WTC11 (cell line): ENCODE data around the gene STOX2. TPM values are rescaled to one million over a fixed set of nuclear protein-coding genes. Genes with fewer than 3 reads are reported as not detected.

Experiments
- ATAC-seq: fragments of 200-7000 bp; cut with Tn5 transposase; 2 replicates; pipeline ENCODE4 v1.10.0; 2021; ENCODE audit warnings: mild to moderate bottlenecking, moderate library complexity
- CTCF ChIA-PET: fragments of 300-600 bp; sonication (Branson Sonifier 250); formaldehyde crosslinking; loops from one replicate; lab custom pipeline; 2021; ENCODE audit warnings: antibody characterized with exemption; lab: Charles Lee
- POLR2A ChIA-PET: fragments of 350-600 bp; sonication (Branson Sonifier 250); formaldehyde crosslinking; loops from one replicate; lab custom pipeline; 2021; ENCODE audit warnings: antibody characterized with exemption; lab: Charles Lee
- DNase-seq: peaks from one replicate; pipeline ENCODE4 v3.0.0; 2021; ENCODE audit warnings: low spot score
- H3K27ac Mint-ChIP-seq: 2 replicates; pipeline ENCODE4 v1.8.0; 2021; ENCODE audit warnings: mixed read lengths
- H3K27me3 Mint-ChIP-seq: 2 replicates; pipeline ENCODE4 v1.8.0; 2021; ENCODE audit warnings: low read depth, mild to moderate bottlenecking, moderate library complexity, mixed read lengths
- H3K36me3 Mint-ChIP-seq: 2 replicates; pipeline ENCODE4 v1.8.0; 2021; ENCODE audit warnings: mixed read lengths
- H3K4me1 Mint-ChIP-seq: 2 replicates; pipeline ENCODE4 v1.8.0; 2022; ENCODE audit warnings: mixed read lengths
- H3K4me3 Mint-ChIP-seq: 2 replicates; pipeline ENCODE4 v1.8.0; 2021; ENCODE audit warnings: mild to moderate bottlenecking, moderate library complexity, mixed read lengths
- H3K9me3 Mint-ChIP-seq: 2 replicates; pipeline ENCODE4 v1.8.0; 2021; ENCODE audit warnings: mixed read lengths
- ATF1 ChIP-seq: sonication (generic); formaldehyde crosslinking; IDR thresholded peaks from 2 replicates; pipeline ENCODE4 v1.8.1; 2023; ENCODE audit warnings: mild to moderate bottlenecking, moderate library complexity, missing genetic modification reagents
- CBFB ChIP-seq: sonication (generic); formaldehyde crosslinking; IDR thresholded peaks from 2 replicates; pipeline ENCODE4 v1.8.1; 2022; ENCODE audit warnings: mild to moderate bottlenecking, low read depth, missing genetic modification reagents
- CTCF ChIP-seq: fragments of 200-600 bp; IDR thresholded peaks from 2 replicates; pipeline ENCODE4 v1.8.0; 2022; ENCODE audit warnings: antibody characterized with exemption
- ELF4 ChIP-seq: sonication (generic); formaldehyde crosslinking; IDR thresholded peaks from 2 replicates; pipeline ENCODE4 v1.8.1; 2022; ENCODE audit warnings: low read depth, mild to moderate bottlenecking, moderate library complexity, missing genetic modification reagents
- FOXK1 ChIP-seq: sonication (generic); formaldehyde crosslinking; IDR thresholded peaks from 2 replicates; pipeline ENCODE4 v1.8.0; 2022; ENCODE audit warnings: mild to moderate bottlenecking, moderate library complexity, missing genetic modification reagents
- IRF2 ChIP-seq: sonication (generic); formaldehyde crosslinking; IDR thresholded peaks from 2 replicates; pipeline ENCODE4 v1.8.0; 2022; ENCODE audit warnings: low read depth, missing genetic modification reagents, borderline replicate concordance
- JUN ChIP-seq: sonication (generic); formaldehyde crosslinking; IDR thresholded peaks from 2 replicates; pipeline ENCODE4 v1.8.0; 2023; ENCODE audit warnings: mild to moderate bottlenecking, missing genetic modification reagents
- MLX ChIP-seq: sonication (generic); formaldehyde crosslinking; IDR thresholded peaks from 2 replicates; pipeline ENCODE4 v1.8.1; 2023; ENCODE audit warnings: mild to moderate bottlenecking, missing genetic modification reagents, moderate library complexity
- NFATC4 ChIP-seq: fragments of 250-450 bp; sonication (Bioruptor Pico); IDR thresholded peaks from 2 replicates; pipeline ENCODE4 v1.9.0; 2021; ENCODE audit warnings: mild to moderate bottlenecking
- NR2C2 ChIP-seq: sonication (generic); formaldehyde crosslinking; IDR thresholded peaks from 2 replicates; pipeline ENCODE4 v1.8.0; 2022; ENCODE audit warnings: mild to moderate bottlenecking, missing genetic modification reagents
- PRDM15 ChIP-seq: sonication (generic); formaldehyde crosslinking; IDR thresholded peaks from 2 replicates; pipeline ENCODE4 v1.8.0; 2022; ENCODE audit warnings: missing genetic modification reagents
- SMAD4 ChIP-seq: sonication (generic); formaldehyde crosslinking; IDR thresholded peaks from 2 replicates; pipeline ENCODE4 v1.8.0; 2022; ENCODE audit warnings: mild to moderate bottlenecking, missing genetic modification reagents
- SP1 ChIP-seq: sonication (generic); formaldehyde crosslinking; conservative IDR thresholded peaks from 2 replicates; pipeline ENCODE4 v1.8.1; 2022; ENCODE audit warnings: missing genetic modification reagents
- TCF7 ChIP-seq: sonication (generic); formaldehyde crosslinking; IDR thresholded peaks from 2 replicates; pipeline ENCODE4 v1.8.0; 2022; ENCODE audit warnings: mild to moderate bottlenecking, low read depth, missing genetic modification reagents, moderate library complexity
- ZBTB43 ChIP-seq: sonication (generic); formaldehyde crosslinking; IDR thresholded peaks from 2 replicates; pipeline ENCODE4 v1.8.1; 2023; ENCODE audit warnings: mild to moderate bottlenecking, missing genetic modification reagents
- ZNF232 ChIP-seq: sonication (generic); formaldehyde crosslinking; IDR thresholded peaks from 2 replicates; pipeline ENCODE4 v1.8.0; 2022; ENCODE audit warnings: mild to moderate bottlenecking, missing genetic modification reagents
- ZNF281 ChIP-seq: sonication (generic); formaldehyde crosslinking; IDR thresholded peaks from 2 replicates; pipeline ENCODE4 v1.8.0; 2023; ENCODE audit warnings: mild to moderate bottlenecking, missing genetic modification reagents
- total RNA-seq: library from RNA; stranded (reverse); gene quantifications from 3 replicates; pipeline ENCODE4 v1.2.3, GENCODE V29; 2021

Gene STOX2
- total RNA-seq, 1 experiment from 2014 or later: 31.6 TPM

GRCh38 chr4:183905593-183906488, 734 bp downstream of the STOX2 start (continued):
- TF ChIP-seq PRDM15 (CRISPR knock-in tag) (peak; percentile 30; the same call in 1 of the 2 replicates), CTCF (no peak)

GRCh38 chr4:183906489-183906738, 1.3 kb downstream of the STOX2 start:
- peaks cover 34% of the 10 kb centered on the region for H3K27me3 Mint-ChIP-seq

GRCh38 chr4:183906739-183907651, 1.9 kb downstream of the STOX2 start:
- Mint-ChIP-seq H3K4me3 (peak overlapping the region; percentile 93), H3K36me3 (peaks cover 15% of the 10 kb centered on the region), H3K27me3 (peaks cover 34% of the 10 kb centered on the region), H3K27ac (peak overlapping the region; percentile 71), H3K4me1 (peaks cover 15% of the 10 kb centered on the region), H3K9me3 (peaks cover 16% of the 10 kb centered on the region)
- CTCF ChIA-PET: interaction anchor here (0.6 to 1.1 kb wide), 6 partner anchors 12 to 653 kb away, joined by 3 to 5 read pairs (median 4); no protein-coding TSS in a partner anchor
- DNase-seq: peak; percentile 50
- POLR2A ChIA-PET: interaction anchor here (1.0 to 1.5 kb wide), 4 partner anchors 52 to 260 kb away, joined by 3 to 5 read pairs (median 4); no protein-coding TSS in a partner anchor
- ATAC-seq: no peak
- no peak; the same call in 1 of the 2 replicates for TF ChIP-seq TCF7 (CRISPR knock-in tag)
- TF ChIP-seq ELF4: no peak
- no peak for TF ChIP-seq CTCF
- 0 out of 2 replicates have a peak, but pooled peaks have one; percentile 35 for TF ChIP-seq ZBTB43 (CRISPR knock-in tag)
- no peak for TF ChIP-seq IRF2 (CRISPR knock-in tag)
- no peak for TF ChIP-seq NR2C2 (CRISPR knock-in tag)
- TF ChIP-seq SP1 (CRISPR knock-in tag): no peak
- TF ChIP-seq ZNF281 (CRISPR knock-in tag): 0 out of 2 replicates have a peak, but pooled peaks have one; percentile 37
- TF ChIP-seq ATF1 (CRISPR knock-in tag): no peak
- TF ChIP-seq FOXK1: 0 out of 2 replicates have a peak, but pooled peaks have one; percentile 37
- no peak for TF ChIP-seq JUN
- no peak for TF ChIP-seq MLX (CRISPR knock-in tag)
- no peak for TF ChIP-seq NFATC4 (CRISPR knock-in tag)
- no peak for TF ChIP-seq ZNF232 (CRISPR knock-in tag)

More at GRCh38 chr4:183906489-183906738, 1.3 kb downstream of the STOX2 start:
- POLR2A ChIA-PET: interaction anchor here (0.6 to 1.5 kb wide), 5 partner anchors 52 to 261 kb away, joined by 3 to 5 read pairs (median 4); no protein-coding TSS in a partner anchor
- peaks cover 15% of the 10 kb centered on the region for H3K36me3 Mint-ChIP-seq
- DNase-seq (peak; percentile 46), ATAC-seq (no peak; the same call in 1 of the 2 replicates)
- H3K4me1 Mint-ChIP-seq: peaks cover 15% of the 10 kb centered on the region
- CTCF ChIA-PET: interaction anchor here (0.6 to 1.1 kb wide), 5 partner anchors 13 to 652 kb away, joined by 3 to 5 read pairs (median 4); no protein-coding TSS in a partner anchor
- peaks cover 21% of the 10 kb centered on the region for H3K9me3 Mint-ChIP-seq
- no peak overlapping the region for H3K27ac Mint-ChIP-seq
- TF ChIP-seq CBFB (no peak), FOXK1 (no peak), SMAD4 (CRISPR knock-in tag) (no peak)
- peak overlapping the region; percentile 93 for H3K4me3 Mint-ChIP-seq
